UCSD-AML1 (cell line): ENCODE data around the gene INTS7.
"Not testable (repeated sequence)": the region's sequence is repeated elsewhere in the genome, so short reads cannot be mapped to it uniquely, and the experiment has no call there.

Experiments used
- DNase-seq: peaks from one replicate; lab custom pipeline; 2025; ENCODE audit not compliant: unreplicated experiment; lab: John Stamatoyannopoulos, UW

Gene INTS7

DNA sequence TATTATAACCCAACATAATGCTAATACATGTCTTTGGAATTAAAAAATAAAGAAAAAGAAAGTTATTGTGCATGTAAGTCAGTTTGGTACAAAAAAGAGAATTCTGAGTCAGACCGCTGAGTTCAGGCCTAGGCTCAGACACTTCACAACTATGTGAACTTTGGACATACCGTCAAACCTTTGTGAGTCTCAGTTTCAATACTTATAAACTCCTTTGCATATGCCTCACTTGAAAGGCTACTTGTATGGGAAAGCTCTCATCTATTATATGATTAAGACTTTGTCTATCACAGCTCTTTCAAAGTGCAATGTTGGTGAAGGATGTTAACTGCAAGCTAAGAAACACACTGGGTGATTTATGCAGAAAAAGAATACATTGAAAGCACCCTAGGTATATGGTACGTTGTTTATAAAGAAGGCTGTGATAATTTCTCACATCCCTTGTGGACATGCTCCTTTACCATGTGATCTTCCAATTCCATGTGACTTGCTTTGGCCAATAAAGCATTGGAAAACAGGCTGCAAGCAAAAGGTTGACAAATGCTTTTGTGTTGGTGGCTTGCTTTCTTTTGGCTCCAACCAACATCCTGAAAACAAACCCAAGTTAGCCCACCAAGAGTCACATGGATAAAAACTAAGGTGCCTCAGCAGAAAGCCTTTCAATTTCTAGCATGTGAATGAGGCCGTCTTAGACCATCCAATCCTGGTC lies 49.6 kb downstream of the INTS7 start:
- no peak for DNase-seq

- no peak for DNase-seq
Observed at GRCh38 chr1:211978596-211978995, 56.8 kb downstream of the INTS7 start.

DNA sequence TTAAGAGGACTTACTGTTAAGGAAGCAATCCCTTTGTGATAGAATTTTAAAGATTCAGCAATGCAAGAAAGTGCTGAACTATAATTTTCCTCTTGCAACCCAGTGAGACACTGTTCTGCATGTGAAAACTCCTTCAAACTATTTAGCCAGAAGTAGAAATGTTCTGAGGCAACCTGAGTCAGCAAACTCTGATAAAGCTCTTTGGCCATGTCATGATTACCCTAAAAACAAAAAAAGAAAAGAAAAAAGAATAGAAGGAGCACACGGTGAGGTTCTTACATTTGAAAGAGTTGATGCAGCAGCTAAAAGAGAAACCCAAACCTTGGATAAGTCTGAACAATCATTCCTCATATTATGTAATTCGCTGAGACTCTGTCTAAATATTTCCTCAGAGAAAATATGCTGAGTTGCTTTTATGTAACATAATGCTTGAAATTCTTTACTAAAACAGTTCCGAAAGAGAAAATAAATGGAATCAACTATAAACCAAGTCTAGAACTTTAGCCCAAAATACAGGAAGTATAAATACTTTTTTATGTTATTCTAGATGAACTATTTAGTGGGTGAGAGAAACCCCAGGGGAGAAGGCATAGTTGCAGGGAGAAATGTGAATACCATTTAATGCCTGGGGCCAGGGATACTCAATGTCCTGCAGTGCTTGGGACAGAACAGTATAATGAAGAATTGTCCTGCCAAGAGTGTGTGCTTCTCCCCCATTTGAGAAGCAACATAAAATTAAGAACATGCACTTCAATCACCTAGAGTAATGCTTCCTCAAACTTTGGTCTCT lies 60.0 kb downstream of the INTS7 start:
- no peak for DNase-seq

DNA sequence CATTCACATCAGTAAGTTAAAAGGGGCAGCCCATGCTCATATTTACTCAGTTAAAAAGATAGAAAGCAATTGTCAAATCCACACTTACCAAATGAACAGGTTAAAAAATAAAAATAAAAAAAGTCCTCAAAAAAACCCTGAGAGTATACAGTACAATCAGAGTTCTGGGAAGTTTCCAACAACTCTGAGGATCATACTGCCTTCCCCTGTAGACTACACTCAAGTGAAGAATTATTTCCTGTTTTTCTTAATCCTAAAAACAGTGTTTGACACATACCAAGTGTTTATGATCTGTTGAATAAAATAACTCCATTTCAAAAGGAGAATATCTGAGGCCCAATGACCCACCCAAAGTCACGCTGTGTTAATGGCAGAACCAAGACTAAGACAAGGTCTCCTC lies 61.8 kb downstream of the INTS7 start:
- DNase-seq, result no peak

DNA sequence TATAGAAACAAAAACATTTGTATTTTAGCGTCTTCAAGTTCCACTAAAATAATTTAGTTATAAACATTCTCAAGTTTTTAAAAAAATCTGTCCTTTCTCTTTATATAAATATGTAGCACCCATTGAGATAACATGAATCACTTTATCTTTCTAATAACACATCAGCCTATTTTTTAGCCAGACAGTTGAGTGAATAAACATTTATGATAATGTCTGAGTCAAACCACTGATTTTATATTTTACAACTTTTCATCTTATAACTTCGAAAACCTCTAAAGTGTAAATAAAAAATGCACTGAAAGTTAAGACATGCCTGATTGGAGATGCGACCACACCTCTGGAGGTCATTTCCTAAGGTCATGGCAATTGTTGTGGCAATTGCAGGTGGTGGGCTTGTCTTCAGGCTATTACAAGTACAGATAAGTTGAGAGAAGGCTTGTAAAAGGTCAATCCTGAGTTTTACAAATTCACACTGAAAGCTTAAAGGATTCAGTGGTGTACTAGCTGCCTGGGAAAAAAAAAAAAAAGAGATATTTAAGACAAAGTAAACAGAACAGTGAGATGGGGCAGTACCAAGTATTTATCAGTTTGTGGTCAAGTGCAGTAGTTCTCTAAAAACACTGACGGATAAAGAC lies 67.0 kb downstream of the INTS7 start:
- DNase-seq, result no peak

DNA sequence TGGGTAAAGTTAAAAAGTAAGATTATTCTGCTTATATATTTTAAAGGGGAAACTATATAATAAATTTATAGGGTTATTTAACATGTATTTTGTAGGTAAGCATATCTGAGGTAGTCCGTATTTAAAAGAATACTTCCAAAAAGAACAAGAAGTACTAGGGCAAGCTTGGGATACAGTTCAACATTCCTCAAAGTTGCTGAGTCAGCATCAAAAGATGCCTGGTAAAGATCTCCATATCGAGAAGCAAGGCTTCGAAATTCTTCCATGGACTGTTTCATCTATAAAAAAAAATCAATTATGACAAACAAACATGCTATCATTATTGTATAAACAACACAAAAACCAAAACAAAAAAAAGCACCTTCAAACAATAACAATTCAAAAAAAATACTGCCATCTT lies 67.7 kb downstream of the INTS7 start:
- DNase-seq, result no peak

DNA sequence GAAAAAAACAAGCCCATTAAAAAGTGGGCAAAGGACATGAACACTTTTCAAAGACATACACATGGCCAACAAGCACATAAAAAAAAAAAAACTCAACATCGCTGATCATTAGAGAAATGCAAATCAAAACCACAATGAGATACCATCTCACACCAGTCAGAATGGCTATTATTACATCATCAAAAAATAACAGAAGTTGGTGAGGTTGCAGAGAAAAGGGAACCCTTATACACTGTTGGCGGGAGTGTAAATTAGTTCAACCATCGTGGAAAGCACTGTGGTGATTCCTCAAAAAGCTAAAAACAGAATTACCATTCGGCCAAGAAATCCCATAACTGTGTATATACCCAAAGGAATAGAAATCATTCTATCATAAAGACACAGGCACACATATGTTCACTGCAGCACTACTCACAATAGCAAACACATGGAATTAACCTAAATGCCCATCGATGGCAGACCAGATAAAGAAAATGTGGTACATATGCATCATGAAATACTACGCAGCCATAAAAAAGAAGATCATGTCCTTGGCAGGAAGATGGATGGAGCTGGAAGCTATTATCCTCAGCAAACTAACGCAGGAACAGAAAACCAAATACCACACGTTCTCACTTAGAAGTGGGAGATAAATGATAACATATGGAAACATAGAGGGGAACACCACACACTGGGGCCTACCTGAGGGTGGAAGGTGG lies 70.1 kb downstream of the INTS7 start:
- no peak for DNase-seq

DNA sequence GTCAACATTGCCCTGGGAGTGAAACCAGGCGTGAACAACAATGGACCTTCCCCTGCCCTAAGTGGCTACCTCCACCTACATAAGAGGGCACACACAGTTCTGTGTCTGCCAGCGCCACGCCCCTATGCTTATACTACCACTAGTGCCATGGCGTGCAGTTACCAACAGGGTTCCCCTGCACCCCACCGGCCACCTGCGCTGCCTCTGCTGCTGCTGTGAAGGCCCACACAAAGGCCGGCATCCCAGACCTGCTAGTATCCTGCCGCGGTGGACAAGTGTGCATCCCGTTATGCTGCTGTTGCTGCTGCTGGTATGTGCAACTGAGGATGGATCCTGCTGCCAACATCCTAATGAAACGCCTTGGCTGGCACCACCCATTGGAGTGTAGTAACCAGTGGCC lies 75.7 kb downstream of the INTS7 start:
- DNase-seq, result no peak

GRCh38 chr1:211959221-211959620 lies 76.1 kb downstream of the INTS7 start:
- DNase-seq, result no peak

- DNase-seq, result not testable (repeated sequence)
Observed at GRCh38 chr1:211954028-211954427, 81.3 kb downstream of the INTS7 start.

DNA sequence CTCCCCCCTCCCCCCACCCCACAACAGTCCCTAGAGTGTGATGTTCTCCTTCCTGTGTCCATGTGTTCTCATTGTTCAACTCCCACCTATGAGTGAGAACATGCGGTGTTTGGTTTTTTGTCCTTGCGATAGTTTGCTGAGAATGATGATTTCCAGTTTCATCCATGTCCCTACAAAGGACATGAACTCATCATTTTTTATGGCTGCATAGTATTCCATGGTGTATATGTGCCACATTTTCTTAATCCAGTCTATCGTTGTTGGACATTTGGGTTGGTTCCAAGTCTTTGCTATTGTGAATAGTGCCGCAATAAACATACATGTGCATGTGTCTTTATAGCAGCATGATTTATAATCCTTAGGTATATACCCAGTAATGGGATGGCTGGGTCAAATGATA lies 81.8 kb downstream of the INTS7 start:
- not testable (repeated sequence) for DNase-seq

DNA sequence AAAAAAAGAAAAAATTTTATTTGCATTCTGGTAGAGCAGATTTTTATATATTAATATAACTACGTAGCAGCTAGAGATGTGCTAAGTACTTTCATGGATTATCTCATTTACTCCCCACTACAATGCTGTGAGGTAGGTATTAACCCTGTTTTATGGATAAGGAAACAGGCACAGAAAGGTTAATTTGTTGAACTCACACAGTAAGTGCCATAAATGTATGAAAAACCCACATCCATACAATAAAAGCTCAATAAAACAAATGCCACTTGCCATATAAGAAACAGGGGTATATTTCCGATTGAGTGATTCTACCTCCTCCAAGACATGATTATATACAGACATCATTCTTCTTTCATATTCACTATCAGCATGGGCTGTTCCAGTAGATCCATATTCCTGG lies 83.1 kb downstream of the INTS7 start:
- DNase-seq, result no peak

GRCh38 chr1:211951856-211952255 lies 83.5 kb downstream of the INTS7 start:
- no peak for DNase-seq

DNA sequence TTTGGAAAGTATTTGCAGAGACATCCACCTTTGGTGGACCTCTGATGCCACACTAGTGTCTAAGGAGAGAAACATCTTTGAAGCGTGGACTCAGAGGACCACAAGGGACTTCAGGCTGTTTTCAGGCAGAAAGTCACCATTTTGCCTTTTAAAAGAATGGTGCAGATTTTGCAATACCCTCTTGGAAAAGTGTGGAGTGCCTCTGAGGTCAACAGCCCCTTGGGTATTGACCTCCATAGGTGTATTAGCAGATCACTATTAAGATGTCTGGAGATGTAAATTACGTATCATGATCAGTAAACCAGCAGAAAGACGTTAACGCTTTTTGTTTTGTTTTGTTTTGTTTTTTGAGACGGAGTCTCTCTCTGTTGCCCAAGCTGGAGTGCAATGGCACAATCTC lies 87.0 kb downstream of the INTS7 start:
- DNase-seq, result no peak

- DNase-seq, result no peak
Observed at GRCh38 chr1:211947396-211948295, 87.7 kb downstream of the INTS7 start.

DNA sequence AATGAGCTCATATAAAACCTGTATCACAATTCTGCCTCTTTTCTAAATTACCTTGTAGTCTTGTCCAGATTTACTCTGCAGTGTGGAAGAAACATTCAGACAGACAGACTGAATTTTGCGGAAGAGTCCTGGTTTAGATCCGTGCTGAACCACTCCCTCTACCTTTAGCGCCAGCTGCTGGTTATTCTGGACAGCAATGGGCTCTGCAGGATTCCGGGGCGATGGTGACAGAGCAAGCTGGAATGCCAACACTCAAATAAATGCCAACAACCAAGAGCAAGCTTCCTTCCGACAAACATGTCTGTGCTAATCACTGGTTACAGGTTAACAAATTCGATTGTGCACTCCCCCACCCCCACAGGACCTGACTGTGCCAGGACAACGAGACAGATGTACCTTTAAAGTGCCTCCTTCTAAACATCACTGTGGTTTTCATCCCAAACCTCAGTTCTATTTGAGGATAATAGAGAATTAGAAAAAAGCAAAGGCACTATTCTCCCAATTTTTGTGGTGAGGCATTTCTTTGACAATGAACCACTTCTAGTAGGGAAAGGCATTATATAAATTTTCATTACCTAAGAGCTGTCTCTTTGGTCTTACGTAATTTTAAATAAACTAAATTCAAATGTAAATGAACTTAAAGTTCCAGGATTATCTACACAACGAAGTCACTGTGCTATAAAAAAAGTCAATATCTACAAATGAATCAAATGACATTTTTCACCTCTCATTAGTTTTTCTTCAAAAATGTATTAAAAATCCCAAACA lies 90.4 kb downstream of the INTS7 start:
- no peak for DNase-seq

- no peak for DNase-seq
Observed at GRCh38 chr1:211942583-211942982, 92.8 kb downstream of the INTS7 start.

DNA sequence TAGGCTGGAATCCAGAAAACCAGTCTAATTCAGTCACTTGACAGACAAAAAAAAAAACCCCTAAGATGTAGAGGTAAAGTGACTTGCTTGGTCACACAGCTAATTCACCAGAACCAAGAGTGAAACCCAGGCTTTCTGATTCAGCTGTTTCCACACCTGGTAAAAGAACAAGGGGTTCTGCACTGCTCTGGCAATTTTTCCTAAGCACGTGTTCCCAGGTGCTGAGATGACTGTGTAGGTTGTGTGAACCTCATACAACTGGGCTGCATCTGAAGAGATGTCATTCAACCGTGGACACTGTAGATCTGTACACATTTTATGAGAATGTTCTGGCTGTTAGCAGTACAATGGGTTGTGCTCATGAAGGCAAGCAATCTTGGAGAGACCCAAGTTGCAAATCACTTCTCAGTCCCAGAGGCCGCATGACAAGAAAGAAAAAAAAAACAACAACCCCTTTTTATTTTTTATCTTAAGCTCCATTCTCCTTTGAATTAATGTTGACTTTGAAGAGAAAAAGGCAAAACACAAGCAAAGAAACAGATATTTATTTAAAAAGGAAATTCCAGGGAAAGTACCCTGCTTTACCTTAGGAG lies 95.4 kb downstream of the INTS7 start:
- no peak for DNase-seq

- no peak for DNase-seq
Observed at GRCh38 chr1:211938561-211938997, 96.8 kb downstream of the INTS7 start.
